ENCODE results near the gene PRELP.
"Not testable (repeated sequence)": the region's sequence is repeated elsewhere in the genome, so short reads cannot be mapped to it uniquely, and the experiment has no call there.

The PRELP gene

DNA sequence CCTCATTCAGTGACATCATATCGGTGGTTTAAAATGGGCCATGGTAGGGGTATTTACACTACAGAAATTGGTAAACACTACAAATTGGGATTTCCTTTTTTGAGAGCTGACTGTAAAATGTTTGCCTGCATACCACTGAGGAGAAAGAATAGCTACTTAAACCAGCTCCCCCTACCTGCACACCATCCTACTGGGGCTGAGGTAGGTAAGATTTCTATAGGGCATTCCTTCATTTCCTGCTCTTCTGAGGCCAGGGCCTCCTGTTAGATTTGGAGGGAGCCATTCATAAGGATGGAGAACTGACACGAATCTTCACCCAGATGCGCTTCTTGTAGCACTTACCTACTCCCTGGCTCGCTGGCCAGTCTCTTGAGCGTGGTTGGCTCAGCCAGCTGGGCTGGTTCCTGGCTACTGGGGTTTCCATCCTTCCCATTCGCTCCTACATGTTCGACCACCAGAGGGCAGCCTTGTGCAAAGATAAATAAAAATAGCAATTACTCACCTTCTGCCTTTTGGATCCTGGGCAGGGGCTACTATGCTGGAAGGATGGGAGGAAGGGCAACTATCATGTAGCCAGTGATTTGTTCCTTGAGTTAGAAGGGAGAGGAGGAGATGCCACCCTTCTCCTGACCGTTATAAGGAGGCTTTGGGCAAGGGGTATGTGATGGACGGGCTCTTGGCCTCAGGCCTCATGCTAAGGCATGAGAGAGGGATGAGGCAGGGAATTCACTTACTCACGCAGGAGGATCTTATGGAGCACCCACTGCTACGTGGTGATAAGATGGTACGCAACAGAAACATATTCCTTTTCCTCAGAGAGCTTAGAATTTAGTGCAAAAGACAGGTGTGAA lies 29.0 kb downstream of the PRELP start:
- DNase-seq (ENCODE audit: extremely low read depth in 1 of 2, low read depth in 1 of 2) = peak; percentile 24 to 50

DNA sequence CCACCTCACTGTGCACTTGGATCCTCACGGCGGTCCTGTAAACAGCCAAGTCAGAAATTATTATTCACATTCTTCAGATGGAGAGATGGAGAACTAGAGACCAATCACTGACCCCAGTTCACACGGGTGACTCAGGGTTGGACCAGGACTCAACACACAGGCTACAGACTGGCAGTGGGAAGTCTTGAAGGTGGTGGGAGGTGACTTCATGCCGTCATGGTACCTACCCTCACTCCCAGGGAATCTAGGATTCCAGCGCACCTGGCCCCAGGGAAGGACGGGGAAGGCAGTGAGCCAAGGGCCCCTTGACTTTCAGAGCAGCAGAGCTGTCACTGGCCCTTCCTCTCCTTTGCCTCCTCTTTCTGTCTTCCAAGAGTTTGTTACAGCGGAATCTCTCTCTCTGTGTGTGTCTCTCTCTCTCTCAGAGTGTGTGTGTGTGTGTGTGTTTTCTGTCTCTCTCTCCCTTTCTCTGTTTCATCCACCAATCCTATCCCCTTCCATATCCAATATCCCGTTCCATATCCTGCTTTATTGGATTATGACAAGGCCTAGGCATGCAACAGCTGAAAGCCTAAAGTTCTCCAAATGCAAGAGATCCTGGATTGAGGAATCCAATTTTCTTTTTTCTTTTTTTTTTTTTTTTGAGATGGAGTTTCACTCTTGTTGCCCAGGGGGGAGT lies 30.1 kb downstream of the PRELP start:
- no peak for DNase-seq (ENCODE audit: extremely low read depth in 1 of 2, low read depth in 1 of 2)

DNA sequence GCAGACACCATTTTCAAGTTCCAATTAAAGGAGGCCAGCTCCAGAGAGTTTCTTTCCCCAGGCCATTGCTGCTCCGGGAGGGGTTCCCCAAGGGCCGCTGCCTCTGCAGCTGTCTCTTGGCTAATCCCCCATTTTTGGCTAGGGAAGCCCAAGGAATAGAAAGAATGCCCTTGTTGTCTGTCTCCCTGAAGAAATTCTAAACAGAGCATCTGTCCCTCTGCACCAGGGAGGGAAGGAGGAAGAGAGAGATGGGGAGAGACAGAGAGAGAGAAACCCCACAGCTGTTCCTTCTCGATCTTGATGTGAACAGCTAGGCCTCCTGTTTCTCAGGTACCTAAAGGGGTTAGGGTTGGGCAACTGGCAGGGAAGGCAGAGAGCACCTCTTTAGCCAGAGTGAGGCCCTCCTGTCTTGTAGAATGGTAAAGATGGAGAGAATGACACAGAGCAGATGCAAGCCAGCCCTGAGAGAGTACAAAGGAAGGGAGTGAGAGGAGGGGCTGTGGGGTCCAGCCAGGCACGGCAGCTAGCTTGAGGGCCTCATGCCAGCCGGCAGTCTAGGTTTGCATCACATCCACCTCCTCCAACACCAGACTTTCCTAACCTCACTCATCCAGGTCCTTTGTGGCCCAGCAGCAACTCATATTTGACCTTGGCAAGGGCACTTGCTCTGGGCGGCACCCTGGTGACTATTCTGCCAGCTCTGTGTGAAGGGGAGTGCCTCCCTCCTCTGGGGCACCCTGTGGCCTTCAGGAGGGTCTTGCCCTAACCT lies 31.4 kb downstream of the PRELP start:
- no peak for DNase-seq (ENCODE audit: extremely low read depth in 1 of 2, low read depth in 1 of 2)

DNA sequence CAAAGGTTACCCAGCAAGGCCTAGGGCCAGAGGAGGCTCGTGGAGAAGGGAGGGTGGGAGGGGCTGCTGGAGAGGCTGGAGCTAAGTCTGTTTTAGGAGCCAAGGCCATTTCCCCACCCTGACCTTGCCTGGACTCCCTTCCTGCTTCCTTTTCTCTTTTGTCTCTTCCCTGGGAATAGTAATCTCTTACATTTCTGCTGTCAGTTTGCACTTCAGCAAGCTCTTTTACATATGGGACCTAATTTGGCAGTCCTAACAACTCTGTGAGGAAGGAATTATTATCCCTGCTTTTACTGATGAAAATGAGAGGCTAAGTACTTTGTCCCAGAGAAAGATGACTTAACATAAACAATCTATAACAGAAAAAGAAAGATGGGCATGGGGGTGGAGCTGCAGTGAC lies 32.2 kb downstream of the PRELP start:
- DNase-seq (ENCODE audit: extremely low read depth in 1 of 2, low read depth in 1 of 2) = no peak

DNA sequence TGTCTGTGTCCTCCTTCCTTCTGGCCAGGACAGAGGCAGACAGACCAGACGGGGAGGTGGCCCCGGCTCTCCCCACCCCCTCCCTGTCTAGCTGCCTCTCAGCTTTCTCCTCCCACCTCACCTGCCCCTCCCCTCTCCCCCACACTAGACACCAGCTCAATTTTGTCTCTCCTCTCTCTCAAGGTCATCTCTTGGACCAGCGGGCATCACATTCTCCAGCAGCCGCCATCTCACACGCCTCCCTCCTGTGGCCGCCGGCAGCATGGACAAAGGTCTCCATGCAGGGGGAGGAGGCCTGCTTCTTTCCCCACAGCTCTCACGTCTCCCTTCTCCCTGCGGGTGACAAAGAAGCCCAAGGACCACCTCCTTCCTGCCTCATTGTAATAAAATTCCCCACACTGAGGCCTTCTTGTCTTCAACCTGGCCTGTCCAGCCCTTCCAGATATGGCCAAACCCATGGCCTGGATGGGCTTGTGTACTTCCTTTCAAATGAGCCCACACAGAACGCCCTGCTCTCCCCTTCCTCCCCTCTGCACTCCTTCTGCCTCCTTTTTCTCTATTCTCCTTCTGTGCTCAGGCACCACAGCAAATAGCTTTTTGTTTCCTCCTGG lies 33.0 kb downstream of the PRELP start:
- DNase-seq (ENCODE audit: extremely low read depth in 1 of 2, low read depth in 1 of 2) = no peak

DNA sequence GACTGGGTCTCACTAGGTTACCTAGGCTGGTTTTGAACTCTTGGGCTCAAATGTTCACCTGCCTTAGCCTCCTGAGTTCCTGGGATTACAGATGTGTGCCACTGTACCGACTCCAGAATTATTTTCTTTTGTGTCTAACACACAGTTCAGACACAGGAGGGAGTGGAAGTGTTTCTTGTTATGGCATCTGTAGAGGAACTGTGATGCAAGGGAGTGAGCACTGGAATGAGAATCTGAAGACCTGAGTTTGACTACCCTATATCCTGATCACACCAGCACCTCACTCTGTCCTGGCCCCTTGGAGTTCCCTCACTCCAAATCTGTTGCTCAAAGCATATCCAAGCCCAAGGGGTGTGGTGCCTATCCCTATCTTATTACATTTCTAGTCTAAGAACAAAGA lies 33.5 kb downstream of the PRELP start:
- no peak for DNase-seq (ENCODE audit: extremely low read depth in 1 of 2, low read depth in 1 of 2)

DNA sequence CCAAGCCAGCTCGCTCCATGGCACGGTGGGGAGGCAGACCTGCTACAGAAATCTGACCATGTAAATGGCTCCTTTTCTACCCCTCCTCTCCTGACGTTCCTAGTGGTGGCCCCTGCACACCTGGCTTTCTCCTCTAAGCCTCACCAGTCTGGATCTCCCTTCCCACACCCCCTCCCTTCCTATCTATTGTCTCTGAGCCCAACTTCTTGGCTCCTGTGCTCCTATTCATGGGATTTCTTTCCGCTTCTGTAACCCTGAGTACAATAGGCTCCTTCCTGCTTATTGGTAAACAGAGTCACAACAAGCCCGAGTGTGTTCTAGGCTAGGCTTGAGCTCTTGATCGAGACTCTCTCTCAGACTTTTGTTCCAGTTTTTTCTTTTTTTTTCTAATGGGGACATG lies 35.9 kb downstream of the PRELP start:
- DNase-seq (ENCODE audit: extremely low read depth in 1 of 2, low read depth in 1 of 2) = no peak

GRCh38 chr1:203511930-203512329 lies 36.3 kb downstream of the PRELP start:
- no peak for DNase-seq (ENCODE audit: extremely low read depth in 1 of 2, low read depth in 1 of 2)

DNA sequence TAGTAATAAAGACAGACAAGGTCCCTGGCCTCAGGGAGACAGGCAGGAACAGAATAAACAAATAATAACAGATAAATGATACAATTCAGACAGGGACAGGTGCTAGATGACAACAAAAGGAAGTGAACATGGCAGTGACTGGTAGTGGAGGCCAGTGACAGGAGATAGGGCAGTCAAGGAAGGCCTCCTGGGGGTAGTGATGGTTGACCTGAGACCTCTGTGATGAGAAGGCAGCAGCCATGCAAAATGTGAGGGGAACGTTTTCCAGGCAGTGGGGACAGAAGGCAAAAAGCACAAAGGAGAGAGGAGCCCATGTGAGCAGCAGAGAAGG lies 36.9 kb downstream of the PRELP start:
- DNase-seq (ENCODE audit: extremely low read depth in 1 of 2, low read depth in 1 of 2) = no peak

GRCh38 chr1:203512848-203513584 lies 37.4 kb downstream of the PRELP start:
- DNase-seq (ENCODE audit: extremely low read depth in 1 of 2, low read depth in 1 of 2) = peak in 1 of 2 donors; percentile 28

DNA sequence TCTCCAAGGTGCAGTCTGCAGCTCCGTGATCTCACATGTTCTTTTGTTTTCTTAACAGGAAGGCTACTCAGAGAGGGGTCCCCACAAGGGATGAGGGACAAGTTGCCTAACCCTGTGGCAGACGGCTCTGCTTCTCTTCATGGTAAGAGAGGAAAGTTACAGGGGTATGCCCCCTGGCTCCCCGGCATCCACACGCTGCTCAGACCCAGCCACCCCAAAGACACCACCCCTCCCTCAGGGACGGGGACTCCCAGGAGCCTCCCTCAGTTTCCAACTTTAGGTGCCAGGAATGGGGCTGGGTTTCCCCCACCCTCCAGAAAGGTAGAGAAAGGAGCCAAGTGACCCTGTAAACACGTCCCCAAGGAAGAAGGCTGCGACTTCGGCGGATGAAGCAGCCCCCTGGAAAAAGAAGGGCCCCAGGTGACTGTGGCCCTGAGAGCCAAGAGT lies 38.0 kb downstream of the PRELP start:
- no peak for DNase-seq (ENCODE audit: extremely low read depth in 1 of 2, low read depth in 1 of 2)

- DNase-seq (ENCODE audit: extremely low read depth in 1 of 2, low read depth in 1 of 2) = no peak
Observed at GRCh38 chr1:203516184-203516583, 40.6 kb downstream of the PRELP start.

GRCh38 chr1:203516906-203517305 lies 41.3 kb downstream of the PRELP start:
- DNase-seq (ENCODE audit: extremely low read depth in 1 of 2, low read depth in 1 of 2) = no peak

DNA sequence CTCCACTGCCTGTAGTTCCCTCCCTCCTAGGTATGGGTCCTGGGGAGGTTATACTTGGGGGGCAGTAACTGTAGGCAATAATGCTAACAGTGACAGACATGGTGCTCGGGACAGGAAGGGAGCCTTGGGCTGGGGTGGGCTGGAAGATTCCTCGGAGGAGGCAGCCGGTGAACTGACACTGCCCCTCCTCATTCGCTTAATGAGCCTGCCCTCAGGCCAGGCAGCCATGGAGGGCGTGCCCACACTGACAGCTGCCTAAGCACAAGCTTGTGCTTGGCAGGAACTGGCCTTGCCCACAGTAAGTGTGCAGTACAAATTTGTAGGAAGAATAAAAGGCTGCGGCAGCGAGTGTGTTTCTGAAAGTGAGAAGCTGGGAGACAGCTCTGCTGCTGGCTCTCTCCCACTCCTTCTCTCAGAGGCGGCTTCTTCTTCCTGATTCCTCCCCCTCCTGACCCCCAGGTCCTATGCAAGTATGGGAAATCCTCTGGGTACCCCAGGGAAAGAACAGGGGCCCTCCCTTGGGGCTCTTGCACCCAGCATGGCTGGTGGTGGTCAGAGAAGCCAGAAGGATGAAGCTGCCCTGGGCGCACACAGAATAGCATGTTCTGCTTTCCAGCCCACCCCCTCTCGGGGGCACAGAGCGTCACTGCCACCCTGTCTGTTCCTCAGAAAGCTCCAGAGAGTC lies 42.0 kb downstream of the PRELP start:
- no peak for DNase-seq (ENCODE audit: extremely low read depth in 1 of 2, low read depth in 1 of 2)

DNA sequence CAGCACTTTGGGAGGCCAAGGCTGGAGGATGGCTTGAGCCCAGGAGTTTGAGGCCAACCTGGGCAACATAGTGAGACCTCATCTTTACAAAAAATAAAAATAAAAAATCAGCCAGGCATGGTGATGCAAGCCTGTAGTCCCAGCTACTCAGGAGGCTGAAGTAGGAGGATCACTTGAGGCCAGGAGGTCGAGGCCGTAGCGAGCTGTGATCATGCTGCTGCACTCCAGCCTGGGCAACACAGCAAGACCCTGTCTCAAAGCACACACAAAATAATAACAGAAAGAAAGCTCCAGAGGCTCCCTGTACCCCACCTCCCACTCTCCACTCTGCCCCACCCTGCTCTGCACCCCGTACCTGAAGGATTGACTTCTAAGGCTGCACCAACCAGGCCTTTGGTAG lies 42.5 kb downstream of the PRELP start:
- DNase-seq (ENCODE audit: extremely low read depth in 1 of 2, low read depth in 1 of 2) = not testable (repeated sequence)

DNA sequence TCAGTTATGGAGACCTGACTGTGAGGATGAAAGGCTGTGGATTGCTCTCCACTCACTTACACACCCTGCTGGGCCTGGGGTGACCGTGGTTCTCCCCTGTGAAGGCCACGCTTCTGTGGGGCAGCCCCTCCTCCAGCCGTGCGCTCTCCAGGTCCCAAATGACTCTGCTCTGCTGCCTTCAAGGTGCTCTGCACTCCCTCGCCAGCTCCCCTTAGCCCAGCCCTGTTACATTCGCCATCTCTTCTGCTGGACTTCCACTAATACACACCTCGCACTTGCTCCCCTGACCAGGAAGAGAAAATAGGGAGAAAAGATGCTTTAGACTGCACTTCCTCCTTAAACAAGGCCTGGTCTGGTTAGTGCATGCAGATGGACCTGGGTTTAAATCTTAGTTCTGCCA lies 42.9 kb downstream of the PRELP start:
- DNase-seq (ENCODE audit: extremely low read depth in 1 of 2, low read depth in 1 of 2) = no peak

DNA sequence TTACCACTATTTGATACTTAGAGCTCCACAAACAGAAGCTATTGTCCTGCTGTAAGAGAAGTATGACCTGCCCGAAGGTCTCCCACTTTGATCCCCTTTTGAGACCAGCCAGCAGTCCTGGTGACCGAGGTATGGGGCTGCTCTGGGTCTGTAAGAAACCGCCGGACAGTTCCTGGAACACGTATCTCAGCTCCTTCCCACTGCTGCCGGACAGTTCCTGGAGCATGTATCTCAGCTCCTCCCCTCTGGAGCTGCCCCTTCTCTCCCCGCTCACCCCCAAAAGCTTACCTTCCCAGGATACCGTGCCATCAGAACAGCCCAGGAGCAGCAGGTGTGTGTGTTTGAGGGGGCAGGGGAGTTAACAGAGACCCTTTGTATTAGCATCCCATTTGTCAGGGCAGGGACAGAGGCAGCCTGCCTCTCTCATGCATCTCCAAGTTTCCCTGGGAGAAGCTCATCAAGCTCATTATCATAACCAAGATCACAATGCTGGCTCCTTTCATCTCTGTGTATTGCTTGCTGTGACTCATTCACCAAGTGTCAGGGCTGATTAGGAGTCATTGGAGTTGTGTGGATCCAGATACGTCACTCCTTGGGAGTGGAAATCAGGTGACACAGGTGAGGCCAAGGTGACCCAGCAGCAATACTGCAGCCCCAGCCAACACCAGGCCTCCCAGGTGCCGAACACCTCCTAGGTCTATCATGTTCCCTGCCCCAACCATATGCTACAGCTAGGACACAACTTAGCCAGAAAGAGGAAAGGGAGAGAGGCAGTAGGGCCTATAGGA lies 43.6 kb downstream of the PRELP start:
- DNase-seq (ENCODE audit: extremely low read depth in 1 of 2, low read depth in 1 of 2) = no peak

- DNase-seq (ENCODE audit: extremely low read depth in 1 of 2, low read depth in 1 of 2) = no peak
Observed at GRCh38 chr1:203519896-203520295, 44.3 kb downstream of the PRELP start.

DNA sequence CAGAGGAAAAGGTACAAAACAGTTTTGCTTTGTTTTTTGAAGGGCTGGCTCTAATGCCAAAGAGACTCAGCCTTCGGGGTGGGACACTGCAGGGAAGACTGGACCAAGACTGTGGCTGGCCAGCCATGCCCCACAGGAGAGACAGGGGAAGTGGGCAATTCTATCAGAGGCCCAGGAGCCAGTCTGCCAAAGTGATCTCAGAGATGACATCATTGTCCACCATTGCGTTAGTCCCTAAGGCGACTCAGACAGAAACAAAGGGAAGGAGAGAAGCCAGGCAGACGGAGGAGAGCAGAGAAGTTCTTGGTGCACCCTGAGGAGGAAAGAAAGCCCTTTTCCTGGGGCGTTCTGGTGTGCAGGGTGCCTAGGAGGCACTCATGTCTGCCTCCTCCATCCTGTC lies 44.7 kb downstream of the PRELP start:
- DNase-seq (ENCODE audit: extremely low read depth in 1 of 2, low read depth in 1 of 2) = no peak
